OCI-LY7 (cell line): ENCODE measurements around the gene GALNT17.

Experiments used
- EZH2phosphoT487 ChIP-seq: fragments of 200-600 bp; sonication (generic); IDR thresholded peaks from 2 replicates; pipeline ENCODE4 v1.6.1; 2018; ENCODE audit warnings: low read depth, borderline replicate concordance, mild to moderate bottlenecking, mixed run types, antibody characterized with exemption, low read length, moderate library complexity, mixed read lengths
- TF ChIP-seq, protein P1 (sequence below): fragments of 200-600 bp; sonication (generic); conservative IDR thresholded peaks from 2 replicates; pipeline ENCODE4 v1.5.1; 2014; ENCODE audit warnings: mild to moderate bottlenecking, antibody characterized with exemption, low read length, moderate library complexity, mixed read lengths

DNA sequence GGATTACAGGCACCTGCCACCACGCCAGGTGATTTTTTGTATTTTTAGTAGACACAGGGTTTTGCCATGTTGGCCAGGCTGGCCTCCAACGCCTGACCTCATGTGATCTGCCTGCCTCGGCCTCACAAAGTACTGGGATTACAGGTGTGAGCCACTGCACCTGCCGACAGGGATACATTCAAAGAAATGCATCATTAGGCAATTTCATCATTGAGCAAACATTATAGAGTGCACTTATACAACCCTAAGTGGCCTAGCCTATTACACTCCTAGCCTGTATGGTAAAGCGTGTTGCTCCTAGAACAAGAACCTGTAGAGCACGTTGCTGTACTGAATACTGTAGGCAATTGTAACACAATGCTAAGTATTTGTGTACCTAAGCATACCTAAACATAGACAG, 350.3 kb downstream of the GALNT17 start:
- no peak for TF ChIP-seq EZH2phosphoT487
- TF ChIP-seq, protein P1, sequence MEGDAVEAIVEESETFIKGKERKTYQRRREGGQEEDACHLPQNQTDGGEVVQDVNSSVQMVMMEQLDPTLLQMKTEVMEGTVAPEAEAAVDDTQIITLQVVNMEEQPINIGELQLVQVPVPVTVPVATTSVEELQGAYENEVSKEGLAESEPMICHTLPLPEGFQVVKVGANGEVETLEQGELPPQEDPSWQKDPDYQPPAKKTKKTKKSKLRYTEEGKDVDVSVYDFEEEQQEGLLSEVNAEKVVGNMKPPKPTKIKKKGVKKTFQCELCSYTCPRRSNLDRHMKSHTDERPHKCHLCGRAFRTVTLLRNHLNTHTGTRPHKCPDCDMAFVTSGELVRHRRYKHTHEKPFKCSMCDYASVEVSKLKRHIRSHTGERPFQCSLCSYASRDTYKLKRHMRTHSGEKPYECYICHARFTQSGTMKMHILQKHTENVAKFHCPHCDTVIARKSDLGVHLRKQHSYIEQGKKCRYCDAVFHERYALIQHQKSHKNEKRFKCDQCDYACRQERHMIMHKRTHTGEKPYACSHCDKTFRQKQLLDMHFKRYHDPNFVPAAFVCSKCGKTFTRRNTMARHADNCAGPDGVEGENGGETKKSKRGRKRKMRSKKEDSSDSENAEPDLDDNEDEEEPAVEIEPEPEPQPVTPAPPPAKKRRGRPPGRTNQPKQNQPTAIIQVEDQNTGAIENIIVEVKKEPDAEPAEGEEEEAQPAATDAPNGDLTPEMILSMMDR, result no peak
